ENCODE measurements around the gene CENPA.
"Not testable (repeated sequence)": the region's sequence is repeated elsewhere in the genome, so short reads cannot be mapped to it uniquely, and the experiment has no call there.

CENPA gene

GRCh38 chr2:26760991-26761390 lies 24.9 kb upstream of the CENPA start:
- DNase-seq (ENCODE audit: low spot score) = not testable (repeated sequence)

GRCh38 chr2:26763019-26763418 lies 22.8 kb upstream of the CENPA start:
- no peak for DNase-seq (ENCODE audit: low spot score)

- DNase-seq (ENCODE audit: low spot score) = peak; percentile 89
Observed at GRCh38 chr2:26764078-26764887, 21.6 kb upstream of the CENPA start, which contains the start of gene SLC35F6. TSS of gene SLC35F6 (plus strand) at chr2:26764284. CDS start at chr2:26764350, 66 bp downstream.

GRCh38 chr2:26764906-26765305 lies 20.9 kb upstream of the CENPA start:
- DNase-seq (ENCODE audit: low spot score) = no peak

- DNase-seq (ENCODE audit: low spot score) = no peak
Observed at GRCh38 chr2:26765475-26766200, 20.2 kb upstream of the CENPA start.

- no peak for DNase-seq (ENCODE audit: low spot score)
Observed at GRCh38 chr2:26767129-26767528, 18.7 kb upstream of the CENPA start.

GRCh38 chr2:26767894-26768487 lies 17.9 kb upstream of the CENPA start:
- DNase-seq (ENCODE audit: low spot score) = no peak

- no peak for DNase-seq (ENCODE audit: low spot score)
Observed at GRCh38 chr2:26768759-26769088, 17.1 kb upstream of the CENPA start.

- DNase-seq (ENCODE audit: low spot score) = peak; percentile 87
Observed at GRCh38 chr2:26769089-26769761, 16.6 kb upstream of the CENPA start.

GRCh38 chr2:26770986-26771586 lies 14.8 kb upstream of the CENPA start:
- peak; percentile 88 for DNase-seq (ENCODE audit: low spot score)

- DNase-seq (ENCODE audit: low spot score) = peak; percentile 93
Observed at GRCh38 chr2:26772064-26773001, 13.5 kb upstream of the CENPA start.

GRCh38 chr2:26776195-26776800 lies 9.6 kb upstream of the CENPA start:
- no peak for DNase-seq (ENCODE audit: low spot score)

GRCh38 chr2:26778098-26778497 lies 7.8 kb upstream of the CENPA start:
- no peak for DNase-seq (ENCODE audit: low spot score)

- DNase-seq (ENCODE audit: low spot score) = no peak
Observed at GRCh38 chr2:26778507-26778906, 7.3 kb upstream of the CENPA start.

- no peak for DNase-seq (ENCODE audit: low spot score)
Observed at GRCh38 chr2:26780203-26780760, 5.6 kb upstream of the CENPA start.

- no peak for DNase-seq (ENCODE audit: low spot score)
Observed at GRCh38 chr2:26782876-26783704, 2.8 kb upstream of the CENPA start.

GRCh38 chr2:26784570-26785234 lies 1.2 kb upstream of the CENPA start:
- no peak for DNase-seq (ENCODE audit: low spot score)

GRCh38 chr2:26786207-26787028 lies 562 bp downstream of the CENPA start:
- no peak for DNase-seq (ENCODE audit: low spot score)
